Stimulated activated naive CD8-positive, alpha-beta T cell treated with anti-CD3 and anti-CD28 coated beads, Interleukin-15, amount 100 ng/mL, for 72 hours (primary cell): ENCODE data around the gene COPG2.
A peak's percentile ranks its signal among the peaks of the same experiment; 100 is the strongest.
"Not testable (repeated sequence)": the region's sequence is repeated elsewhere in the genome, so short reads cannot be mapped to it uniquely, and the experiment has no call there.

Experiments
- ATAC-seq: fragments of 150-1000 bp; cut with Tn5 transposase; 2 replicates; pipeline ENCODE4 v1.10.0; 2021; ENCODE audit warnings: mild to moderate bottlenecking, moderate library complexity
- DNase-seq, 2 donors: peaks; one replicate each; pipeline ENCODE4 v3.0.0; 2021 to 2022
- H3K27ac Mint-ChIP-seq, 2 donors: one replicate each; pipeline ENCODE4 v1.8.0; 2022; ENCODE audit warnings: mild to moderate bottlenecking in 2 of 2, mixed read lengths in 2 of 2, moderate library complexity in 2 of 2
- H3K27me3 Mint-ChIP-seq: one replicate; pipeline ENCODE4 v1.8.0; 2022; ENCODE audit warnings: mixed read lengths
- H3K4me1 Mint-ChIP-seq: one replicate; pipeline ENCODE4 v1.8.0; 2022; ENCODE audit warnings: mild to moderate bottlenecking, mixed read lengths
- H3K4me3 Mint-ChIP-seq, 2 donors: one replicate each; pipeline ENCODE4 v1.8.0; 2022; ENCODE audit warnings: mild to moderate bottlenecking in 2 of 2, mixed read lengths in 2 of 2, moderate library complexity in 1 of 2
- H3K9me3 Mint-ChIP-seq, 2 donors: one replicate each; pipeline ENCODE4 v1.8.0; 2022; ENCODE audit warnings: mixed read lengths in 2 of 2

Gene COPG2

DNA sequence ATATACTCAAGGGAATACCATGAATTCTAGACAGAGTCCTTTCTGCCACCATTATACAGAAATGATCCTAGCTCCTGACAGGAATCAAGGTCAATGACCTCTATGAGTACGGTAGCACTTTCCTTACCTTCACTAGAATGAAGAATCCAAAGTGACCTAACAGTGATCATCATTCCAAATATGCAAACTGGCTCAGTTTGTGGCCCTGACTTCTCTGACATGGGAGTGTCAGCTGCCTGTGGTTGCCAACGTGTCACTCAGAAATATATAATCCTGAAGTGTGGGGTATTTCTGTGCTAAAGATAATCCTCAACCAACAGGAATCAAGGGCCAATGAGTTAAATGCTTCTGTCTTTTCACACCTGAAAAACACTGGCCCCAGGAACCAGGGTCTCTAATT is 45.7 kb downstream of the COPG2 start:
- DNase-seq (no peak), ATAC-seq (no peak)
- no peak overlapping the region for H3K27ac Mint-ChIP-seq
- no peaks in the 10 kb centered on the region for H3K4me1 Mint-ChIP-seq
- no peaks in the 10 kb centered on the region for H3K27me3 Mint-ChIP-seq
- no peak overlapping the region for H3K4me3 Mint-ChIP-seq
- peaks cover 12 to 30% of the 10 kb centered on the region in 2 donors for H3K9me3 Mint-ChIP-seq

DNA sequence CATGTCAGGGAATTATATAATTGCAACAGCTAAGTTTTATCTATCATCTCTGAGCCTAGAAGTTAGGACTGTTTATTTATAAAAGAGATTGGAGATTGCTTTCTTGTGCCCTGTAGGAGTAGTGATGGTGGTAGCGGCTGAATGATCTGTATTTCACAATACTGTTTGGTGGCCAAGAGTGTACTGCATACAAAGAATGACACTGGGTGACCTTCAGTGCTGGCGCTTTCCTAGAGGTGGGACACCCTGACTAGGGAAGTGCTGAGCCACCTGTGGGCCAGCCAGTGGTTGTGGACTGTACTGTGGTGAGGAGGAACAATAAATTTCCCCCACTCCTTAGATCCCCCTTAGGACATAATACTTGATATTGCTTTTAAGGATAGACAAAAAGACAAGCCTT is 53.0 kb downstream of the COPG2 start:
- DNase-seq: no peak
- Mint-ChIP-seq H3K4me1 (no peaks in the 10 kb centered on the region), H3K27ac (no peak overlapping the region), H3K9me3 (no peaks in the 10 kb centered on the region), H3K27me3 (no peaks in the 10 kb centered on the region), H3K4me3 (no peak overlapping the region)
- no peak for ATAC-seq

DNA sequence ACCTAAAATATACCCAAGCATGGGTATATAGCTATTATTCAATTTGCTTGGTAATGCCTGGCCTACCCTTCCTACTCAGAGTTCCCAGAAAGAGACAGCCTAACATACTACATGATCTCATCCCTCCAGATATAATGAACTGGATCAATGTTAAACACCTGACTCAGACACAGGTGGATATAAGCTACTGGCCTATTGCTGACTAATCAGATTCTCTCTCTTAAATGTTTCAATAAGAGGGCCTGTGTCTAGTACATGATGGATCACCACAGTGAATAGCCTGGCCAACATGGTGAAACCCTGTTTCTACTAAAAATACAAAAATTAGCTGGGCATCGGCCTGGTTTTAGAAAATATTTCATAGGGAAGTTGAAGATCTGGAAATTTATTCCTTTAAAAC is 54.1 kb downstream of the COPG2 start:
- DNase-seq (no peak), ATAC-seq (no peak)
- Mint-ChIP-seq H3K9me3 (peaks cover 0 to 2% of the 10 kb centered on the region in 2 donors), H3K4me3 (no peak overlapping the region), H3K4me1 (no peaks in the 10 kb centered on the region), H3K27ac (no peak overlapping the region), H3K27me3 (no peaks in the 10 kb centered on the region)

DNA sequence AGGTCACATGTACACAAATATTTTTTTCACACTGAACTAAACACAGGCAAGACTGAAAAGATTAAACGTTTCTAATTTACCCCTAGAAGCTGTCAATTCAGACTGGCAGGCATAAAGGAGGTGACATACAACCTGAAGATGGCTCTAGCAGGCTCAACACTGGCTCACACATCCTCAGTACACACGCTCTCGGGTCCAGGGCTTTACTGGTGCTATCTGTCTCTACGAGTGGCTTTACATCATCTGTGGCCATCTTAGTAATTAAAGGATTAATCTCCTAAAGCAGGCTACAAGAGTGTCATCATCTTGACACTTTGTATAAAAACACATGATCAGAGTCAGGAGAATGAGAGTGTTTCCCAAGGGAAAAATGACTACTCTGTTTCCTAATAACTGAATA is 57.3 kb downstream of the COPG2 start:
- Mint-ChIP-seq H3K27me3 (no peaks in the 10 kb centered on the region), H3K27ac (peak overlapping the region in 1 of 2 donors; percentile 24), H3K9me3 (peaks cover 0 to 7% of the 10 kb centered on the region in 2 donors), H3K4me1 (no peaks in the 10 kb centered on the region), H3K4me3 (no peak overlapping the region)
- DNase-seq (no peak), ATAC-seq (no peak)

DNA sequence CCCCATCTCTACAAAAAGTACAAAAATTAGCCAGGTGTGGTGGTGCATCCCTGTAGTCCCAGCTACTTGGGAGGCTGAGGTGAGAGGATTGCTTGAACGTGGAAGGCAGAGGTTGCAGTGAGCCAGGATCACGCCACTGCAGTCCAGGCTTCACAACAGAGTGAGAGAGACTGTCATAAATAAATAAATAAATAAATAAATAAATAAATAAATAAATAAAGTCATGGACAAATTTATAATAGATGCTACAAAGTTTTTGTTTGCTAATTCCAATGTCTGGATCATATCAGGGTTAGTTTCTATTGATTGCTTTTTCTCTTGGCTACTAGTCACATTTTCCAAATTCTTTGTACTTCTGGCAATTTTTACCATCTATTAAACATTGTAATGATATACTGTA is 61.5 kb downstream of the COPG2 start:
- not testable (repeated sequence) for ATAC-seq, H3K4me3 Mint-ChIP-seq

DNA sequence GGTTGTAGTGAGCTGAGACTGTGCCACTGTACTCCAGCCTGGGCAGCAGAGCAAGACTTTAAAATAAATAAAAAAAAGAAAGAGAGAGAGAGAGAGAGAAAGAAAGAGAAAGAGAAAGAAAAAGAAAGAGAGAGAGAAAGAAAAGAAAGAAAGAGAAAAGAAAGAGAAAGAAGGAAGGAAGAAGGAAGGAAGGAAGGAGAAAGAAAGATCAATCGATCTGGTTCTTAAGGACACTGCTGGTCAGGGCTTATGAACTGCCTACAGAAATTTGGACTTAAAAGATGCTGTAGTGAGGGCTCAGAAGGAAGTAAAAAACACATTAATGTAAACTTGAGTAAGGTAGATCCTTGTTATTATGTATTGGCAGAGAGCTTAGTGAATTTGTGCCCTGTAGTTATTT is 62.4 kb downstream of the COPG2 start:
- Mint-ChIP-seq H3K4me1 (no peaks in the 10 kb centered on the region), H3K27ac (no peak overlapping the region), H3K9me3 (peaks cover 0 to 12% of the 10 kb centered on the region in 2 donors), H3K4me3 (no peak overlapping the region), H3K27me3 (no peaks in the 10 kb centered on the region)
- DNase-seq: no peak
- no peak for ATAC-seq

More for the DNA sequence above, 61.5 kb downstream of the COPG2 start:
- H3K9me3 Mint-ChIP-seq, H3K27ac Mint-ChIP-seq, DNase-seq, H3K4me1 Mint-ChIP-seq, H3K27me3 Mint-ChIP-seq: not testable (repeated sequence)

DNA sequence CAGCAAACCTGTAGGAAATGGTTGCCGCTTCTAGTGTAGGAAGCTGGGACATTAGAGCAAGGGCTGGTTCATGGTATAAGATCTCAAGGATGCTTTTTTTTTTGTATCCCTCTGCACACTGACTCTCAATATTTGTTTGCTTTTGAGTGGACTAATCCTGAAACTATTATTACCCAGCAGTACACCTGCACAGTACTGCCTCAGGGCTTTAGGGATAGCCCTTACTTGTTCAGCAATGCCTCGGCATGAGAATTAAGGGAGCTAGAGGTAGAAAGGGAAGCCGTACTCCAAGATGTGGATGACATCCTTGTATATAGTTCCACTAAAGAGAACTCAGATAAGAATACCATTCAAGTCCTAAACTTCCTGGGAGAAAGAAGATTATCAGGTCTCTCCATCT is 70.5 kb downstream of the COPG2 start:
- DNase-seq (no peak), ATAC-seq (no peak)
- Mint-ChIP-seq H3K4me1 (no peaks in the 10 kb centered on the region), H3K4me3 (no peak overlapping the region), H3K9me3 (peaks cover 0 to 5% of the 10 kb centered on the region in 2 donors), H3K27ac (no peak overlapping the region), H3K27me3 (no peaks in the 10 kb centered on the region)

DNA sequence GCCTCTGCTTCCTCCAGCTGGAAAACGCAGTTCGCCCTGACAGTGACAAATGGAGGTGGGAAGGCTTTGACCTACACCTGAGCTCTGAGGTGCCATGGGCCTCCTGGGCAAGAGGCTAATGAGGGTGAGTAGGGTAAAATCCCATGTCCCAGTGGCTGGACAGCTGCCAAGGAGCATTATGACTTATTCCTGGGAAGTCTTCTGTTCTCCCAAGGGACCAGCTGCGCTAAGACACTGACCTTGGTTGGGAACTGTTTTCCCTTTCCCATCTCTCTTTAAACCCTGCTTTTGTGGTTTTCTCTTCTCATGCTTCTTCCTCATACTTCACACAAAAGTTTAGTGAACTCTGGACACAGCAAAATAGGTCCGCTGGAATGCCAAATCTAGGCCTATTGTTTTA is 72.6 kb downstream of the COPG2 start:
- Mint-ChIP-seq H3K9me3 (no peaks in the 10 kb centered on the region), H3K4me1 (no peaks in the 10 kb centered on the region), H3K4me3 (no peak overlapping the region), H3K27me3 (no peaks in the 10 kb centered on the region), H3K27ac (no peak overlapping the region)
- no peak for ATAC-seq
- DNase-seq: no peak

DNA sequence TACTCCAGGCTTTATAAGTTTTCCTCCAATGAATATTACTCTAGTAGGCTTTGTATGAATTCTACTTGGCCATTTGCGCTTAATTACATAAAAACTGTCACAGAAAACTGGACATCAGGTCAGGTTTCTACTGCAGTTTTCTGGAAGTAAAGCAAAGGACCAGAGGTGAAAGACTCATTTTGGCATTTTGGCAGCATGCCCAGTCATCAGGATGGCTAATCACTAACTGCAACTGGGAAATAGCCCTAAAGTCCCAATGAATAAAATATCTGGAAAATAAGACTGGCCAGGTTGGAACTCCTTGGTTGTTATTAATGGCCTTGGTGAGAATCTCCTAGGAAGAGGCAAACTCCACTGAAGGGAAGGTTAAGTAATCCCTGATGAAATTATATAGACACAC is 75.5 kb downstream of the COPG2 start:
- Mint-ChIP-seq H3K9me3 (no peaks in the 10 kb centered on the region), H3K4me1 (no peaks in the 10 kb centered on the region), H3K4me3 (no peak overlapping the region), H3K27me3 (no peaks in the 10 kb centered on the region), H3K27ac (no peak overlapping the region)
- DNase-seq (no peak), ATAC-seq (no peak)

DNA sequence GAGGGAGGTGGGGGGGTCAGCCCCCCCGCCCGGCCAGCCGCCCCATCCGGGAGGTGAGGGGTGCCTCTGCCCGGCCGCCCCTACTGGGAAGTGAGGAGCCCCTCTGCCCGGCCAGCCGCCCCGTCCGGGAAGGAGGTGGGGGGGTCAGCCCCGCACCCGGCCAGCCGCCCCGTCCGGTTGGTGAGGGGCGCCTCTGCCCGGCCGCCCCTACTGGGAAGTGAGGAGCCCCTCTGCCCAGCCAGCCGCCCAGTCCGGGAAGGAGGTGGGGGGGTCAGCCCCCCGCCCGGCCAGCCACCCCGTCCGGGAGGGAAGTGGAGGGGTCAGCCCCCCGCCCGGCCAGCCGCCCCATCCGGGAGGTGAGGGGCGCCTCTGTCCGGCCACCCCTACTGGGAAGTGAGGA is 77.1 kb downstream of the COPG2 start:
- not testable (repeated sequence) for H3K27ac Mint-ChIP-seq, H3K27me3 Mint-ChIP-seq, H3K4me1 Mint-ChIP-seq, H3K4me3 Mint-ChIP-seq, ATAC-seq, H3K9me3 Mint-ChIP-seq, DNase-seq

DNA sequence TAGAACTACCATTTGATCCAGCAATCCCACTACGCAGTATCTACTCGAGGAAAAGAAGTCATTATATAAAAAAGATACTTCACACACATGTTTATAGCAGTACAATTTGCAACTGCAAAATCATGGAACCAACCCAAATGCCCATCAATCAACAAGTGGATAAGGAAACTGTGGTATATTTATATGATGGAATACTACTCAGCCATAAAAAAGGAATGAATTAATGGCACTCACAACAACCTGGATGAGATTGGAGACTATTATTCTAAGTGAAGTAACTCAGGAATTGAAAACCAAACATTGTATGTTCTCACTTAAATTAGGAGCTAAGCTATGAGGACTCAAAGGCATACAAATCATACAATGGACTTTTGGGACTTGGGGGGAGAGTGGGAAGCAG is 82.6 kb downstream of the COPG2 start:
- H3K27me3 Mint-ChIP-seq, H3K27ac Mint-ChIP-seq, H3K4me3 Mint-ChIP-seq, H3K9me3 Mint-ChIP-seq, ATAC-seq, DNase-seq, H3K4me1 Mint-ChIP-seq: not testable (repeated sequence)

DNA sequence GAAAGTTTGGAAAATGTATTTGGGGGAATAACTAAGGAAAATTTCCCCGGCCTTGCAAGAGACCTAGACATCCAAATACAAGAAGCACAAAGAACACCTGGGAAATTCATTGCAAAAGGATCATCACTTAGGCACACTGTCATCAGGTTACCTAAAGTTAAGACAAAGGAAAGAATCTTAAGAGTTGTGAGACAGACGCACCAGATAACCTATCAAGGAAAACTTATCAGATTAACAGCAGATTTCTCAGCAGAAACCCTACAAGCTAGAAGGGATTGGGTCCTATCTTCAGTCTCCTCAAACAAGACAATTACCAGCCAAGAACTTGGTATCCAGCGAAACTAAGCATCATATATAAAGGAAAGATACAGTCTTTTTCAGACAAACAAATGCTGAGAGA is 93.4 kb downstream of the COPG2 start:
- not testable (repeated sequence) for DNase-seq, H3K4me1 Mint-ChIP-seq, H3K27me3 Mint-ChIP-seq, H3K27ac Mint-ChIP-seq, H3K4me3 Mint-ChIP-seq, ATAC-seq
- H3K9me3 Mint-ChIP-seq: peaks cover 12 to 22% of the 10 kb centered on the region in 2 donors

DNA sequence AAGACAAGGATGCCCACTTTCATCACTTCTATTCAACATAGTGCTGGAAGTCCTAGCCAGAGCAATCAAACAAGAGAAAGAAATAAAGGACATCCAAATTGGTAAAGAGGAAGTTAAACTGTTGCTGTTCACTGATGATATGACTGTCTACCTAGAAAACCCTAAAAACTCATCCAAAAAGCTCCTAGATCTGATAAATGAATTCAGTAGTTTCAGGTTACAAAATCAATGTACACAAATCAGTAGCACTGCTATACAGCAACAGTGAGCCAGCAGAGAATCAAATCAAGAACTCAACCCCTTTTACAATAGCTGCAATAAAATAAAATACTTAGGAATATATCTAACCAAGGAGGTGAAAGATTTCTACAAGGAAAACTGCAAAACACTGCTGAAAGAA is 98.4 kb downstream of the COPG2 start:
- peaks cover 22 to 47% of the 10 kb centered on the region in 2 donors for H3K9me3 Mint-ChIP-seq
- H3K27me3 Mint-ChIP-seq, H3K4me3 Mint-ChIP-seq, H3K27ac Mint-ChIP-seq, H3K4me1 Mint-ChIP-seq, ATAC-seq, DNase-seq: not testable (repeated sequence)

DNA sequence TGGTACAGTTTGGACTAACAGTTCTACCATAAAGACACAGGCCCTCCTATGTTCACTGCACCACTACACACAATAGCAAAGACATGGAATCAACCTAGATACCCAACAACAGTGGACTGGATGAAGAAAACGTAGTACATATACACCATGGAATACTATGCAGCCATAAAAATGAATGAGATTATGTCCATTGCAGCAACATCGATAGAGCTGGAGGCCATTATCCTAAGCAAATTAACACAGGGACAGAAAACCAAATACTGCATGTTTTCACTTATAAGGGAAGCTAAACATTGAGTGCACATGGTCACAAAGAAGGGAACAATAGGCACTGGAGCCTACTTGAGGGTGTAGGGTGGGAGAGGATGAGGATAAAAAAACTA is 101.7 kb downstream of the COPG2 start:
- ATAC-seq: no peak
- Mint-ChIP-seq H3K4me1 (peaks cover 7% of the 10 kb centered on the region), H3K4me3 (no peak overlapping the region), H3K27ac (no peak overlapping the region), H3K9me3 (peaks cover 22 to 47% of the 10 kb centered on the region in 2 donors), H3K27me3 (no peaks in the 10 kb centered on the region)
- no peak for DNase-seq

DNA sequence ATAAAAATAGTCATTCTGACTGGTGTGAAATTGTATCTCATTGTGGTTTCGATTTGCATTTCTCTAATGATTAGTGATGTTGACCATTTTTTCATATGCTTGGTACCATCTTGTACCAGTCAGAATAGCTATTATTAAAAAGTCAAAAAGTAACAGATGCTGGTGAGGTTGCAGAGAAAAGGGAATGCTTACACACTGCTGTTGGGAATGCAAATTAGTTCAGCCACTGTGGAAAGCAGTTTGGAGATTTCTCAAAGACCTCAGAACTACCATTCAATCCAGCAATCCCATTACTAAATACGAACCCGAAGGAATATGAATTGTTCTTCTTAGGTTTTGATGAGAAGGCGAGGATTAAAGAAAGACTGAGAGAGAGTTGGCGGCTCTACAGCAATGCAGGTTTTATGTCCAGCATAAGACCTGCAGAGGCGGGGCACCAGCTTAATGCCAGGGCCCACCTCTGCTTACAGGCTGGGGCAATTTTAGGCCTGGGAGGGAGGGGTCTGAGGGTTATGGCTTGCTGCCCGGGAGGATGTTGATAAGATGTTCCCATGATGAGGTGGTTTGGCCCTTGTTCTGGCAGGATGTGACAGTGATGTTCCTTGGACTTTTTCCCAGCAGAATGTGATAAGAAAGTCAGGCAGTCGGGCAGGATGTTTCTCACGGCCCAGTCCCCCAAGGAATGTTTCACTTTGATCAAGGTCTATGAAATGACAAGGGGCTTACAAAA is 102.2 kb downstream of the COPG2 start:
- peaks cover 22 to 47% of the 10 kb centered on the region in 2 donors for H3K9me3 Mint-ChIP-seq
- peaks cover 7% of the 10 kb centered on the region for H3K4me1 Mint-ChIP-seq
- no peaks in the 10 kb centered on the region for H3K27me3 Mint-ChIP-seq
- H3K27ac Mint-ChIP-seq: peak overlapping the region in 1 of 2 donors; percentile 30
- DNase-seq (no peak), ATAC-seq (no peak)
- H3K4me3 Mint-ChIP-seq: no peak overlapping the region

DNA sequence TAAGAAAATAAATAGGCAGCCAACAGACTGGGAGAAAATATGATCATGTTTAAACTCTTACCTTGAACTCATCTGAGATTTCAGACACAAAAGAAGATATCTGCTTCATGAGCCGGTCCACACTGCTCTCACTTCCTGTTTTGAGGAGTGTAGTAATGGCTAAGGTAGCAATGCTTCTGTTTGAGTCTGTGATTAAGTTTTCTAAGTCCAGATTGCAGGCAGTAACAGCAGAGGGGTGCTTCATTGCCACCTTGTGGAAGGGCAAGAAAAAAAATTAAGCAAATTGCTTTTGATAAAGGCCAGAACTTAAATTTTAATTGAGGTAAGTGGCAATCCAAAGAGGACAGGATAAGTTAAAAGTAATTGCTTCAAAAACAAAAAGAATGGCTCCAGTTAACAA is 107.6 kb downstream of the COPG2 start:
- Mint-ChIP-seq H3K4me1 (no peaks in the 10 kb centered on the region), H3K9me3 (peaks cover 6 to 9% of the 10 kb centered on the region in 2 donors), H3K27me3 (no peaks in the 10 kb centered on the region), H3K4me3 (no peak overlapping the region), H3K27ac (no peak overlapping the region)
- DNase-seq: no peak
- no peak for ATAC-seq

DNA sequence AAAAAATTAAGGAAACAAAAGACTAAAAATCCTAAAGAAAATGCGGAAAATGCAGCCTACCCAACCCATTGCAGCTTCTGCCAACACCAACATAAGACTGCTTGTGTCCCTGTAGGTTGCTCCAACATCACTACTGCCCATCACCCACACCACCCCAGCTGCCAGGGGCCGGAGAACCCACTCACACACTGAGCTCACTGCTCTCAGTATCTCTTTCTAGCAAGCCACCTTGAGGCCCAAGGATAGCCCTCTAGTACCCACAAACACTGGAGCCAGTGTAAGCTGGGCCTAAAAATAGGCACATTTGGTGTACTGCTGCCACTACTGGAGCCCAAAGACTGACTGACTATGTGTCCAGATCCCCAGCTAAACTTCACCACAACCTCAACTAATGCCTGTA is 109.4 kb downstream of the COPG2 start:
- no peaks in the 10 kb centered on the region for H3K27me3 Mint-ChIP-seq
- ATAC-seq: no peak
- no peak overlapping the region for H3K4me3 Mint-ChIP-seq
- no peaks in the 10 kb centered on the region for H3K4me1 Mint-ChIP-seq
- no peak for DNase-seq
- H3K9me3 Mint-ChIP-seq: peaks cover 0 to 4% of the 10 kb centered on the region in 2 donors
- H3K27ac Mint-ChIP-seq: no peak overlapping the region
